Right atrium auricular region (tissue), 2 donors: ENCODE results near the gene SNAP47. TPM values are rescaled to one million over a fixed set of nuclear protein-coding genes. Genes with fewer than 3 reads are reported as not detected.

ENCODE experiments used
- DNase-seq: peaks from one replicate; pipeline ENCODE4 v3.0.0-alpha.2; 2019; ENCODE audit warnings: low spot score
- H3K27ac ChIP-seq, 2 donors: fragments of 200-600 bp; sonication (generic); 1 replicate in 1 of 2; 2 replicates in 1 of 2; pipeline ENCODE4 v1.5.1; 2016 to 2019
- H3K27me3 ChIP-seq, 2 donors: fragments of 200-600 bp; sonication (generic); one replicate each; pipeline versions ENCODE4 v1.5.1 to v1.6.0; 2017 to 2019
- H3K36me3 ChIP-seq: fragments of 200-600 bp; sonication (generic); one replicate; pipeline ENCODE4 v1.5.1; 2016
- H3K4me1 ChIP-seq, 2 donors: fragments of 200-600 bp; sonication (generic); one replicate each; pipeline versions ENCODE4 v1.5.1 to v1.6.0; 2017 to 2019
- H3K4me3 ChIP-seq, 2 donors: fragments of 200-600 bp; sonication (generic); 1 replicate in 1 of 2; 2 replicates in 1 of 2; pipeline ENCODE4 v1.5.1; 2017 to 2019; ENCODE audit warnings: mild to moderate bottlenecking in 1 of 2, moderate library complexity in 1 of 2
- H3K9me3 ChIP-seq, 2 donors: fragments of 200-600 bp; sonication (generic); one replicate each; pipeline ENCODE4 v1.5.1; 2019
- CTCF ChIP-seq, 2 donors: fragments of 200-600 bp; sonication (generic); IDR thresholded peaks; one replicate each; pipeline ENCODE4 v1.5.1; 2019; ENCODE audit warnings: antibody characterized with exemption in 2 of 2
- total RNA-seq, 2 donors: library from RNA; depleted of rRNA; stranded (reverse); fragments of >200 nt; gene quantifications; one replicate each; pipeline ENCODE4 v1.1.0, GENCODE V29; 2016

SNAP47 gene
- total RNA-seq, 2 donors from 2014 or later: 39.1 to 102 TPM

GRCh38 chr1:227728059-227728891, 7.0 kb upstream of the SNAP47 start:
- no peak for DNase-seq
- H3K4me1 ChIP-seq: peaks cover 0 to 48% of the 10 kb centered on the region in 2 donors
- H3K36me3 ChIP-seq: peaks cover 17% of the 10 kb centered on the region
- peak overlapping the region; percentile 84 to 85 for H3K27ac ChIP-seq
- H3K4me3 ChIP-seq: peak overlapping the region; percentile 66 to 67
- H3K9me3 ChIP-seq: no peaks in the 10 kb centered on the region
- no peak for TF ChIP-seq CTCF (IDR thresholded peaks at IDR 0.05)
- no peaks in the 10 kb centered on the region for H3K27me3 ChIP-seq

GRCh38 chr1:227728892-227729143, 6.4 kb upstream of the SNAP47 start:
- Histone ChIP-seq H3K27me3 (no peaks in the 10 kb centered on the region), H3K36me3 (peaks cover 19% of the 10 kb centered on the region), H3K4me3 (peak overlapping the region; percentile 66 to 67), H3K27ac (peak overlapping the region; percentile 84 to 85), H3K4me1 (peaks cover 0 to 52% of the 10 kb centered on the region in 2 donors), H3K9me3 (no peaks in the 10 kb centered on the region)
- no peak for TF ChIP-seq CTCF (IDR thresholded peaks at IDR 0.05)
- DNase-seq: no peak

GRCh38 chr1:227729144-227729880, 5.9 kb upstream of the SNAP47 start:
- DNase-seq: no peak
- Histone ChIP-seq H3K36me3 (peaks cover 19% of the 10 kb centered on the region), H3K27me3 (no peaks in the 10 kb centered on the region), H3K4me3 (peak overlapping the region; percentile 66 to 67), H3K9me3 (no peaks in the 10 kb centered on the region), H3K27ac (peak overlapping the region; percentile 84 to 85), H3K4me1 (peaks cover 0 to 57% of the 10 kb centered on the region in 2 donors)
- TF ChIP-seq CTCF (IDR thresholded peaks at IDR 0.05): no peak

GRCh38 chr1:227729881-227730629, 5.2 kb upstream of the SNAP47 start:
- peak; percentile 75 to 76 for TF ChIP-seq CTCF (IDR thresholded peaks at IDR 0.05)
- Histone ChIP-seq H3K9me3 (no peaks in the 10 kb centered on the region), H3K4me1 (peaks cover 0 to 54% of the 10 kb centered on the region in 2 donors), H3K4me3 (no peak overlapping the region), H3K36me3 (peaks cover 19% of the 10 kb centered on the region), H3K27ac (no peak overlapping the region), H3K27me3 (no peaks in the 10 kb centered on the region)
- DNase-seq: no peak

- no peak overlapping the region for H3K4me3 ChIP-seq
- no peak for TF ChIP-seq CTCF (IDR thresholded peaks at IDR 0.05)
- no peak for DNase-seq
- H3K36me3 ChIP-seq: peaks cover 19% of the 10 kb centered on the region
- H3K27me3 ChIP-seq: no peaks in the 10 kb centered on the region
- H3K27ac ChIP-seq: no peak overlapping the region
- peaks cover 0 to 49% of the 10 kb centered on the region in 2 donors for H3K4me1 ChIP-seq
- no peaks in the 10 kb centered on the region for H3K9me3 ChIP-seq
Measured at GRCh38 chr1:227730630-227731151, 4.5 kb upstream of the SNAP47 start.
